SK-N-MC (cell line): Measurements from ENCODE around the gene RIN1.
A peak's percentile ranks its signal among the peaks of the same experiment; 100 is the strongest.
"Not testable (repeated sequence)": the region's sequence is repeated elsewhere in the genome, so short reads cannot be mapped to it uniquely, and the experiment has no call there.

Experiments
- DNase-seq: peaks from one replicate; pipeline ENCODE4 v3.0.0-alpha.2; 2011; ENCODE audit warnings: low read depth, low spot score
- H3K27ac ChIP-seq: fragments of 200-600 bp; sonication (generic); 2 replicates; pipeline ENCODE4 v1.5.1; 2016; ENCODE audit warnings: mixed run types
- H3K36me3 ChIP-seq: fragments of 200-600 bp; sonication (generic); 2 replicates; pipeline ENCODE4 v1.6.1; 2017; ENCODE audit warnings: antibody characterized with exemption, low read length, mixed read lengths; ENCODE audit not compliant: insufficient read depth
- H3K4me3 ChIP-seq: fragments of 200-600 bp; sonication (generic); 2 replicates; pipeline ENCODE4 v1.5.1; 2016
- H3K9ac ChIP-seq: fragments of 200-600 bp; sonication (generic); 2 replicates; pipeline ENCODE4 v1.8.0; 2017; ENCODE audit warnings: mixed run types, mixed read lengths; ENCODE audit not compliant: insufficient read length
- H3K9me3 ChIP-seq: fragments of 200-600 bp; sonication (generic); 2 replicates; pipeline ENCODE4 v1.6.1; 2017; ENCODE audit warnings: low read depth, mild to moderate bottlenecking, antibody characterized with exemption, low read length, moderate library complexity, mixed read lengths
- EZH2 ChIP-seq: fragments of 200-600 bp; sonication (generic); IDR thresholded peaks from one replicate; pipeline ENCODE4 v1.6.1; 2017; ENCODE audit warnings: antibody characterized with exemption
- FOXP2 ChIP-seq: optimal IDR thresholded peaks from 2 replicates; pipeline ENCODE3; 2011; ENCODE audit warnings: mild to moderate bottlenecking, moderate library complexity; ENCODE audit not compliant: insufficient read depth; ENCODE audit errors: extremely low read length, control extremely low read depth
- POLR2AphosphoS5 ChIP-seq: IDR thresholded peaks from 2 replicates; pipeline ENCODE4 v1.6.1; 2012; ENCODE audit warnings: mild to moderate bottlenecking, low read depth, low read length, borderline replicate concordance

Gene RIN1

GRCh38 chr11:66336234-66337102 is at the start of gene RIN1:
RIN1 (minus strand) TSS chr11:66336434; CDS start chr11:66336402, 32 bp downstream.
- Histone ChIP-seq H3K4me3 (no peak within 1 kb of the TSS), H3K27ac (no peak within 1 kb of the TSS), H3K36me3 (peaks cover 4% of the 10 kb centered on the region; the same call in 1 of the 2 replicates), H3K9me3 (no peaks in the 10 kb centered on the region), H3K9ac (no peak within 1 kb of the TSS)
- no peak for DNase-seq
- TF ChIP-seq FOXP2 (no peak), POLR2AphosphoS5 (peak; percentile 46; the same call in 1 of the 2 replicates)

GRCh38 chr11:66384316-66384715 is 48.1 kb upstream of the RIN1 start:
- H3K36me3 ChIP-seq, DNase-seq, H3K4me3 ChIP-seq, H3K9me3 ChIP-seq, H3K9ac ChIP-seq, H3K27ac ChIP-seq: not testable (repeated sequence)

GRCh38 chr11:66380264-66380663 is 44.0 kb upstream of the RIN1 start:
- not testable (repeated sequence) for H3K27ac ChIP-seq, H3K9me3 ChIP-seq, H3K9ac ChIP-seq, DNase-seq, H3K36me3 ChIP-seq, H3K4me3 ChIP-seq

GRCh38 chr11:66373690-66374287 is 37.6 kb upstream of the RIN1 start:
- not testable (repeated sequence) for H3K4me3 ChIP-seq, H3K36me3 ChIP-seq, DNase-seq, H3K9me3 ChIP-seq
- Histone ChIP-seq H3K9ac (peak overlapping the region; percentile 32), H3K27ac (peak overlapping the region; percentile 8; the same call in 1 of the 2 replicates)

- DNase-seq: no peak
- no peaks in the 10 kb centered on the region for H3K9me3 ChIP-seq
- peaks cover 14% of the 10 kb centered on the region; the same call in 1 of the 2 replicates for H3K36me3 ChIP-seq
- TF ChIP-seq FOXP2 (no peak), POLR2AphosphoS5 (no peak), EZH2 (no peak)
- H3K4me3 ChIP-seq: no peak overlapping the region
- H3K9ac ChIP-seq: peak overlapping the region; percentile 32
- H3K27ac ChIP-seq: peak overlapping the region; percentile 8; the same call in 1 of the 2 replicates
Observed at GRCh38 chr11:66373265-66373664, 37.0 kb upstream of the RIN1 start.

- no peak for DNase-seq
- peak within 1 kb of the TSS; percentile 81 for H3K9ac ChIP-seq
- peak within 1 kb of the TSS; percentile 88 for H3K4me3 ChIP-seq
- peak within 1 kb of the TSS; percentile 92 for H3K27ac ChIP-seq
- no peaks in the 10 kb centered on the region for H3K9me3 ChIP-seq
- peaks cover 28% of the 10 kb centered on the region; the same call in 1 of the 2 replicates for H3K36me3 ChIP-seq
- TF ChIP-seq POLR2AphosphoS5 (0 out of 2 replicates have a peak, but pooled peaks have one; percentile 45), EZH2 (no peak), FOXP2 (peak; percentile 62)
Observed at GRCh38 chr11:66371627-66372415, 35.6 kb upstream of the RIN1 start, which contains the start of gene SLC29A2. SLC29A2 (minus strand) TSS chr11:66371760; CDS start chr11:66371591, 169 bp downstream.

GRCh38 chr11:66369073-66369894 is 33.0 kb upstream of the RIN1 start:
- H3K27ac ChIP-seq: peak overlapping the region; percentile 82; the same call in 1 of the 2 replicates
- H3K9me3 ChIP-seq: no peaks in the 10 kb centered on the region
- no peak for DNase-seq
- no peak overlapping the region for H3K9ac ChIP-seq
- no peak for TF ChIP-seq EZH2
- no peak for TF ChIP-seq POLR2AphosphoS5
- no peak for TF ChIP-seq FOXP2
- H3K36me3 ChIP-seq: peaks cover 46% of the 10 kb centered on the region; the same call in 1 of the 2 replicates
- peak overlapping the region; percentile 88; the same call in 1 of the 2 replicates for H3K4me3 ChIP-seq

- DNase-seq: no peak
- H3K9ac ChIP-seq: no peak overlapping the region
- no peak for TF ChIP-seq FOXP2
- no peak for TF ChIP-seq EZH2
- TF ChIP-seq POLR2AphosphoS5: no peak
- H3K36me3 ChIP-seq: peaks cover 46% of the 10 kb centered on the region; the same call in 1 of the 2 replicates
- no peaks in the 10 kb centered on the region for H3K9me3 ChIP-seq
- H3K27ac ChIP-seq: no peak overlapping the region
- H3K4me3 ChIP-seq: no peak overlapping the region
Observed at GRCh38 chr11:66368484-66368883, 32.2 kb upstream of the RIN1 start.
